Activated CD4-positive, alpha-beta T cell treated with anti-CD3 and anti-CD28 coated beads, Interleukin-2, amount 50 U/mL, for 4 hours (primary cell): ENCODE results near the gene SOX3.

Experiments
- DNase-seq, 2 experiments: peaks; one replicate each; pipeline ENCODE4 v3.0.0-alpha.2; 2020

Gene SOX3

GRCh38 chrX:140492066-140492994 is 12.5 kb downstream of the SOX3 start:
- DNase-seq, result no peak

GRCh38 chrX:140480765-140481164 is 24.1 kb downstream of the SOX3 start:
- no peak for DNase-seq

- DNase-seq, result no peak
Measured at GRCh38 chrX:140477987-140478386, 26.9 kb downstream of the SOX3 start.

GRCh38 chrX:140475025-140475424 is 29.8 kb downstream of the SOX3 start:
- DNase-seq, result no peak

GRCh38 chrX:140467211-140467610 is 37.7 kb downstream of the SOX3 start:
- no peak for DNase-seq
